Upper lobe of left lung (tissue), 4 donors: ENCODE results near the gene CATSPER1.

Experiments
- CTCF ChIP-seq, 6 experiments: fragments of 450-650 bp in 4 of 6; fragments of 200-600 bp in 2 of 6; sonication (generic) in 2 of 6; IDR thresholded peaks; one replicate each; pipeline ENCODE4 v1.5.1; 2016 to 2019; ENCODE audit warnings: antibody characterized with exemption in 6 of 6
- EP300 ChIP-seq, 4 donors: sonication (generic); formaldehyde crosslinking; IDR thresholded peaks; one replicate each; pipeline ENCODE4 v1.5.1; 2017; ENCODE audit warnings: antibody characterized with exemption in 4 of 4, control low read depth in 2 of 4
- POLR2A ChIP-seq, 4 donors: fragments of 450-650 bp; IDR thresholded peaks; one replicate each; pipeline ENCODE4 v1.5.1; 2016 to 2017; ENCODE audit warnings: antibody characterized with exemption in 4 of 4, mild to moderate bottlenecking in 2 of 4
- POLR2AphosphoS5 ChIP-seq, 2 donors: sonication (generic); formaldehyde crosslinking; IDR thresholded peaks; one replicate each; pipeline ENCODE4 v1.5.1; 2017; ENCODE audit warnings: antibody characterized with exemption in 2 of 2

GRCh38 chr11:66063900-66064299 is 37.6 kb upstream of the CATSPER1 start:
- TF ChIP-seq CTCF (IDR thresholded peaks at IDR 0.05) (no peak), EP300 (IDR thresholded peaks at IDR 0.05) (no peak), POLR2AphosphoS5 (IDR thresholded peaks at IDR 0.05) (no peak), POLR2A (IDR thresholded peaks at IDR 0.05) (no peak)
